Naive thymus-derived CD4-positive, alpha-beta T cell (primary cell): ENCODE results near the gene IGFALS. TPM values are rescaled to one million over a fixed set of nuclear protein-coding genes. Genes with fewer than 3 reads are reported as not detected.

Source experiments
- ATAC-seq: fragments of 150-1000 bp; cut with Tn5 transposase; 2 replicates; pipeline ENCODE4 v1.10.0; 2021; ENCODE audit warnings: mild to moderate bottlenecking, moderate library complexity
- CTCF ChIA-PET: fragments of 350-600 bp; sonication (Branson Sonifier 250); formaldehyde crosslinking; loops from one replicate; lab custom pipeline; 2021; ENCODE audit warnings: antibody characterized with exemption; lab: Charles Lee
- POLR2A ChIA-PET: fragments of 350-600 bp; sonication (Branson Sonifier 250); formaldehyde crosslinking; loops from one replicate; lab custom pipeline; 2021; ENCODE audit warnings: antibody characterized with exemption, inconsistent platforms; lab: Charles Lee
- DNase-seq, 9 donors: peaks; one replicate each; pipeline versions ENCODE4 v3.0.0 to v3.0.0-alpha.2; 2020 to 2022; ENCODE audit warnings: mixed read lengths in 1 of 9
- H3K27ac ChIP-seq: one replicate; pipeline ENCODE4 v1.7.0; 2013; ENCODE audit warnings: mild to moderate bottlenecking, low read depth, low read length, moderate library complexity
- H3K27me3 ChIP-seq, 2 donors: one replicate each; pipeline ENCODE4 v1.7.0; 2013; ENCODE audit warnings: low read length in 2 of 2, mild to moderate bottlenecking in 2 of 2, moderate library complexity in 2 of 2; ENCODE audit not compliant: control insufficient read depth in 2 of 2, insufficient read depth in 2 of 2
- H3K36me3 ChIP-seq, 3 experiments: 1 replicate in 2 of 3; 2 replicates in 1 of 3; pipeline ENCODE4 v1.7.0; 2013; ENCODE audit warnings: low read length in 3 of 3, mild to moderate bottlenecking in 3 of 3, moderate library complexity in 1 of 3; ENCODE audit not compliant: insufficient read depth in 3 of 3, control insufficient read depth in 2 of 3
- H3K4me1 ChIP-seq, 2 donors: one replicate each; pipeline ENCODE4 v1.7.0; 2013; ENCODE audit warnings: low read length in 2 of 2, mild to moderate bottlenecking in 2 of 2, moderate library complexity in 1 of 2; ENCODE audit not compliant: control insufficient read depth in 2 of 2, insufficient read depth in 2 of 2
- H3K4me3 ChIP-seq: 2 replicates; pipeline ENCODE4 v1.7.0; 2013; ENCODE audit warnings: mild to moderate bottlenecking, low read length
- H3K9me3 ChIP-seq, 3 experiments: 1 replicate in 2 of 3; 2 replicates in 1 of 3; pipeline ENCODE4 v1.7.0; 2013; ENCODE audit warnings: low read length in 3 of 3; ENCODE audit not compliant: control insufficient read depth in 2 of 3
- H3K27ac Mint-ChIP-seq, 9 donors: one replicate each; pipeline ENCODE4 v1.8.0; 2020 to 2022; ENCODE audit warnings: mixed read lengths in 9 of 9, mild to moderate bottlenecking in 8 of 9, moderate library complexity in 5 of 9, inconsistent platforms in 2 of 9
- H3K27me3 Mint-ChIP-seq, 5 donors: one replicate each; pipeline ENCODE4 v1.8.0; 2021 to 2022; ENCODE audit warnings: mixed read lengths in 5 of 5, mild to moderate bottlenecking in 1 of 5
- H3K36me3 Mint-ChIP-seq, 5 donors: one replicate each; pipeline ENCODE4 v1.8.0; 2020 to 2022; ENCODE audit warnings: mixed read lengths in 5 of 5, mild to moderate bottlenecking in 3 of 5, inconsistent platforms in 1 of 5
- H3K4me1 Mint-ChIP-seq, 7 donors: one replicate each; pipeline ENCODE4 v1.8.0; 2020 to 2022; ENCODE audit warnings: mixed read lengths in 7 of 7, mild to moderate bottlenecking in 3 of 7, inconsistent platforms in 1 of 7
- H3K4me3 Mint-ChIP-seq, 10 donors: one replicate each; pipeline ENCODE4 v1.8.0; 2020 to 2022; ENCODE audit warnings: mild to moderate bottlenecking in 10 of 10, mixed read lengths in 10 of 10, moderate library complexity in 6 of 10, inconsistent platforms in 2 of 10
- H3K9me3 Mint-ChIP-seq, 11 donors: one replicate each; pipeline ENCODE4 v1.8.0; 2020 to 2022; ENCODE audit warnings: mixed read lengths in 11 of 11, mild to moderate bottlenecking in 4 of 11, inconsistent platforms in 1 of 11, moderate library complexity in 1 of 11
- intact Hi-C, 2 donors: fragments of 100-400 bp; cut with micrococcal nuclease; formaldehyde crosslinking; loops; one replicate each; pipeline ENCODE4 v1.15.1; 2023
- polyA plus RNA-seq, 2 donors: library from polyadenylated mRNA; unstranded; fragments of 300-500 nt; fragmentation: Illumina TruSeq; gene quantifications; one replicate each; pipeline ENCODE4 v1.2.3, GENCODE V29; 2021
- total RNA-seq, 6 experiments: library from RNA in 5 of 6; stranded (reverse) in 5 of 6; gene quantifications; 1 replicate in 5 of 6; 2 replicates in 1 of 6; pipeline ENCODE4 v1.2.3 and lab custom pipeline; 2021 to 2026

IGFALS gene
- total and polyA plus RNA-seq, 7 experiments from 2014 or later: 0.19 to 1.5 (median 0.74) TPM; not detected in 1

GRCh38 chr16:1761751-1762150, 31.8 kb downstream of the IGFALS start:
- ATAC-seq: no peak

GRCh38 chr16:1760911-1761310, 32.6 kb downstream of the IGFALS start:
- CTCF ChIA-PET: no interaction called here
- no peak for ATAC-seq
- peaks cover 0 to 14% (median 3%) of the 10 kb centered on the region in 5 donors for H3K36me3 Mint-ChIP-seq
- H3K4me1 ChIP-seq: no peaks in the 10 kb centered on the region
- peaks cover 0 to 78% (median 4%) of the 10 kb centered on the region in 3 experiments for H3K36me3 ChIP-seq
- H3K27ac Mint-ChIP-seq: peak overlapping the region in 1 of 9 donors; percentile 85
- H3K27me3 ChIP-seq: no peaks in the 10 kb centered on the region
- H3K27ac ChIP-seq: no peak overlapping the region
- DNase-seq: no peak
- POLR2A ChIA-PET: interaction anchor here (0.9 kb wide), 1 partner anchor 22 kb away, joined by 3 read pairs; the partner anchor contains the start of genes NUBP2 and SPSB3
- no peak overlapping the region for H3K4me3 Mint-ChIP-seq
- H3K4me1 Mint-ChIP-seq: peaks cover 0 to 20% (median 13%) of the 10 kb centered on the region in 7 donors
- H3K4me3 ChIP-seq: no peak overlapping the region
- H3K27me3 Mint-ChIP-seq: no peaks in the 10 kb centered on the region
- intact Hi-C loops: no loop called here
- no peaks in the 10 kb centered on the region for H3K9me3 Mint-ChIP-seq
- no peaks in the 10 kb centered on the region for H3K9me3 ChIP-seq

More at GRCh38 chr16:1761751-1762150, 31.8 kb downstream of the IGFALS start:
- Histone ChIP-seq H3K4me3 (no peak overlapping the region), H3K36me3 (peaks cover 0 to 86% (median 4%) of the 10 kb centered on the region in 3 experiments), H3K27me3 (no peaks in the 10 kb centered on the region), H3K9me3 (no peaks in the 10 kb centered on the region), H3K4me1 (no peaks in the 10 kb centered on the region), H3K27ac (no peak overlapping the region)
- peaks cover 0 to 13% (median 10%) of the 10 kb centered on the region in 7 donors for H3K4me1 Mint-ChIP-seq
- CTCF ChIA-PET: no interaction called here
- intact Hi-C loops: no loop called here
- no peak for DNase-seq
- POLR2A ChIA-PET: no interaction called here
- H3K27me3 Mint-ChIP-seq: no peaks in the 10 kb centered on the region
- no peaks in the 10 kb centered on the region for H3K9me3 Mint-ChIP-seq
- no peak overlapping the region for H3K27ac Mint-ChIP-seq
- peaks cover 0 to 14% (median 3%) of the 10 kb centered on the region in 5 donors for H3K36me3 Mint-ChIP-seq
- no peak overlapping the region for H3K4me3 Mint-ChIP-seq

GRCh38 chr16:1759511-1759910, 34.0 kb downstream of the IGFALS start:
- no peak overlapping the region for H3K4me3 Mint-ChIP-seq
- H3K27me3 ChIP-seq: no peaks in the 10 kb centered on the region
- H3K27me3 Mint-ChIP-seq: no peaks in the 10 kb centered on the region
- no peak overlapping the region for H3K4me3 ChIP-seq
- no peaks in the 10 kb centered on the region for H3K9me3 Mint-ChIP-seq
- H3K27ac ChIP-seq: no peak overlapping the region
- peaks cover 0 to 21% (median 14%) of the 10 kb centered on the region in 7 donors for H3K4me1 Mint-ChIP-seq
- H3K36me3 ChIP-seq: peaks cover 0 to 71% (median 4%) of the 10 kb centered on the region in 3 experiments
- H3K27ac Mint-ChIP-seq: no peak overlapping the region
- CTCF ChIA-PET: no interaction called here
- H3K9me3 ChIP-seq: no peaks in the 10 kb centered on the region
- DNase-seq (no peak), ATAC-seq (no peak)
- H3K4me1 ChIP-seq: no peaks in the 10 kb centered on the region
- peaks cover 0 to 20% (median 3%) of the 10 kb centered on the region in 5 donors for H3K36me3 Mint-ChIP-seq
- intact Hi-C loops: no loop called here
- POLR2A ChIA-PET: no interaction called here

DNA sequence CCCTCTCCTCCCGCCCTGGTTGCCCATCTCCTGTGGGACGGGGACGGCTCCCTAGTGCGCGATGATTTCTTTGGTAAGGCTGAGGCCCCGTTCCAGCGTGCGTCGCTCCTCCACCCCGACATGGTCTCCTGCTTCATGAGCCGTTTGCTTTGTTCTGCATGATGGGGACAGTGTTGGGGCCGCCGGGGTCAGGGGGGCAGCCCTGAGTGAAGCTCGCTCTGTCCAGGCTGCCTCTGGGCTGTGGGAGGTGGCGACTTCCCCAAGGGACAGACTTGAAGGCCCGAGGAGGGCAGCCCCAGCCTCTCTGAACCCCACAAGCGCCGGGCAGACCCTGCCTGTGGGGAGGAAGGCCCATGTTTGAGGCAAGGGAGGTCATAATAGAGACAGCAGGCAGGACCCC, 34.6 kb downstream of the IGFALS start:
- H3K4me3 Mint-ChIP-seq: no peak overlapping the region
- H3K4me3 ChIP-seq: no peak overlapping the region
- no peak for ATAC-seq
- H3K36me3 Mint-ChIP-seq: peaks cover 0 to 20% (median 3%) of the 10 kb centered on the region in 5 donors
- H3K9me3 Mint-ChIP-seq: no peaks in the 10 kb centered on the region
- ChIA-PET POLR2A (no interaction called here), CTCF (no interaction called here)
- no peak overlapping the region for H3K27ac ChIP-seq
- no peaks in the 10 kb centered on the region for H3K27me3 Mint-ChIP-seq
- intact Hi-C loops: no loop called here
- no peaks in the 10 kb centered on the region for H3K4me1 ChIP-seq
- DNase-seq: no peak
- no peaks in the 10 kb centered on the region for H3K27me3 ChIP-seq
- H3K4me1 Mint-ChIP-seq: peaks cover 0 to 21% (median 14%) of the 10 kb centered on the region in 7 donors
- H3K9me3 ChIP-seq: no peaks in the 10 kb centered on the region
- H3K36me3 ChIP-seq: peaks cover 0 to 71% (median 4%) of the 10 kb centered on the region in 3 experiments
- H3K27ac Mint-ChIP-seq: peak overlapping the region in 1 of 9 donors; percentile 59

DNA sequence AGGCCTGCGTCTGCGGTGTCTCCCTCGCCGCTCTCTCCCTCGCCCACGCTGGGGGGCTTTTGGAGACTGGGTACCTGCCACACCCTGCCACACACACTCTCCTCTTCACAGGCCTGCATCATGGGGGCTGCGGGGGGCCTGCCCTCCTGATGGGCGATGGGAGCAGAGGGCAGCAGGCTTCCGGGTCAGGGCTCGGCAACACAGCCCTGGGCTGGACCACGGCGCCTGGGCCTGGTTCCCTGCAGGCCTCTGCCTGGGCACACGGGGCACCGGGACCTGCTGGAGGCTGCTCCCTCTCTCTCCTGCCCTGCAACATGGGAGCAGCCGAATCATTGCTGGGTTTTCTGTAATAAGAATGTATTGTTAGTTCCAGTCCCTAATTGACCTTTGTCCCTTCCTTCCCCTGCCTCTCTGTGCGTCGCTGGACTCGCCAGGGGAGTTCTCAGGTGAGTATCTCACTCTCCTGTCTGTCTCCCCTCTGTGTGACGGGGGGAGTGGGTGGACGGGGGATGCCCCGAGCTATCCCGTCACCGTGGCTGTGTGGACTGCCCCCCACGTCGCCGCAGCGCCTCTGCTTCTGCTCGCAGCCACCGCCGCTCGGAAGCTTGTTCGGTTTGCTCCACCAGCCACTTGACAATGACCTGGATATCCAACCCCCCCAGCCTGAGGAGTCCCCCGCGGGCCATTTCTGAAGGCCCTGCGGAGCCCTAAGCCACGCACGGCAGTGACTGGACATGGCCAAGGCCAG, 35.6 kb downstream of the IGFALS start:
- no peak overlapping the region for H3K4me3 ChIP-seq
- no peaks in the 10 kb centered on the region for H3K9me3 Mint-ChIP-seq
- no peaks in the 10 kb centered on the region for H3K4me1 ChIP-seq
- H3K9me3 ChIP-seq: no peaks in the 10 kb centered on the region
- peak overlapping the region in 3 of 9 donors; percentile 17 to 77 (median 46) for H3K27ac Mint-ChIP-seq
- peaks cover 0 to 21% (median 14%) of the 10 kb centered on the region in 7 donors for H3K4me1 Mint-ChIP-seq
- intact Hi-C loops: no loop called here
- ChIA-PET CTCF (no interaction called here), POLR2A (no interaction called here)
- peaks cover 0 to 22% (median 3%) of the 10 kb centered on the region in 5 donors for H3K36me3 Mint-ChIP-seq
- ATAC-seq (peak; percentile 20), DNase-seq (no peak)
- H3K36me3 ChIP-seq: peaks cover 0 to 67% (median 4%) of the 10 kb centered on the region in 3 experiments
- no peak overlapping the region for H3K27ac ChIP-seq
- no peaks in the 10 kb centered on the region for H3K27me3 ChIP-seq
- H3K27me3 Mint-ChIP-seq: no peaks in the 10 kb centered on the region
- peak overlapping the region in 2 of 10 donors; percentile 55 to 58 for H3K4me3 Mint-ChIP-seq

DNA sequence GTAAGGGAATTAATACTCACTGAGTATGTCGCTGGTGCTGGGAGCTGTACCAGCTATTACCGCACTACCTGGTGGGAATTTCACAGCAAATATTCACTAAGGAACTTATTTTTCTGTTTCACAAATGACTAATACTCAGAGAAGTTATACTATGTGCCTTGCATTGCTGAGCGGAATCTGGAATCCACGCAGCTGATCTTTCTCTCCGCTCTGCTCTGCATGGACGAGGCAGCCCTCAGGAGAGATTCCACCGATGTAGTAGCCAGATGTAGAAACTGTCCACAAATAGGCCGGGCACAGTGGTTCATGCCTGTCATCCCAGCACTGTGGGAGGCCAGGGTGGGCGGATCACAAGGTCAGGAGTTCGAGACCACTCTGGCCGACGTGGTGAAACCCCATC, 39.3 kb downstream of the IGFALS start:
- peaks cover 0 to 21% (median 14%) of the 10 kb centered on the region in 7 donors for H3K4me1 Mint-ChIP-seq
- CTCF ChIA-PET: no interaction called here
- H3K4me1 ChIP-seq: no peaks in the 10 kb centered on the region
- no peak overlapping the region for H3K4me3 Mint-ChIP-seq
- no peaks in the 10 kb centered on the region for H3K27me3 ChIP-seq
- intact Hi-C loops: no loop called here
- peaks cover 0 to 63% (median 0%) of the 10 kb centered on the region in 3 experiments for H3K36me3 ChIP-seq
- H3K4me3 ChIP-seq: no peak overlapping the region
- peaks cover 0 to 24% (median 0%) of the 10 kb centered on the region in 5 donors for H3K36me3 Mint-ChIP-seq
- no peaks in the 10 kb centered on the region for H3K27me3 Mint-ChIP-seq
- H3K9me3 ChIP-seq: no peaks in the 10 kb centered on the region
- no peak overlapping the region for H3K27ac Mint-ChIP-seq
- DNase-seq (no peak), ATAC-seq (no peak)
- POLR2A ChIA-PET: no interaction called here
- no peak overlapping the region for H3K27ac ChIP-seq
- no peaks in the 10 kb centered on the region for H3K9me3 Mint-ChIP-seq
